GM08714 (cell line): ENCODE data around the gene PRPF6.

ENCODE experiments used
- H3K4me3 ChIP-seq: fragments of 200-500 bp; sonication (Bioruptor generic); 2 replicates; pipeline ENCODE4 v1.5.1; 2014; ENCODE audit warnings: mild to moderate bottlenecking, low read length, inconsistent platforms
- ZNF274 ChIP-seq: IDR thresholded peaks from 2 replicates; pipeline ENCODE4 v1.6.1; 2012; ENCODE audit warnings: mild to moderate bottlenecking, low read depth, low read length

Gene PRPF6

DNA sequence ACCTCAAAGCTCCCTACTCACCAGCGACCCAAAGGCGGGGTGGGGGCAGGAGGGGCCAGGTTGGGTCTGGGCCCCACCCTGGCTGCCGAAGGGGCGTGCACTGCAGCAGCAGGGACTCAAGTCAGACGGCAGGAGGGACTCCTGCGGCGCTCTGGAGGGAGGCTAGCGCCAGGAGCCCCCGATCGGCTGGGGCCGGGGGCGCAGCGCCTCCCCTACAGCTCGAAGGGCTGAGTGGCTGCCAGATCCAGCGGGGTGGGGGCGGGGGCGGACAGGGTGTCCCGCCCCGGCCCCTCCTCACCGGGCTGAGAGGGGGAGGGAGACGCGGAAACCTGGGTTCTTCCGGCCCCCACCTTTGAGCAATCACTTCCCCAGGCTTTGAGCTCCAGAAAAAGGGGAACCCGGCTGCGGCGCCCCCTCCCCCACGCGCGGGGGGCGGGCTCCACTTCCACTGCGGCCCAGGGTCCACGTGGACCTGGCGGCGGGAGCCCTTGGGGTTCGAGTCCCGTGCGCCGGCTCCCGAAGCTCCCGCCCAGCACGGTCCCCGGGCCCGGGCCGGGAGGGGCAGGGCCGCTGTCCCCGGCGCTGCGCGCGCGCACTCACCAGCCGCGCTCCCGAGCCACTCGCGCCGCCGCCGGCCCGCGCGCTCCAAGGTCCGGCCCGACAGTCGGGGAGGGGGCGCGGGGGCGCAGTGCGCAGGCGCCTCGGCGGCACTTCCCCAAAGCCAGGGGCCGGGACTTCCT lies 98.5 kb downstream of the PRPF6 start, which contains the start of gene RGS19:
RGS19 (minus strand) TSS at position 246 of the 740 bp plus-strand sequence. CDS start 2,632 bp downstream, outside the sequence.
- TF ChIP-seq ZNF274, result no peak
- H3K4me3 ChIP-seq, result peak within 1 kb of the TSS; percentile 92

DNA sequence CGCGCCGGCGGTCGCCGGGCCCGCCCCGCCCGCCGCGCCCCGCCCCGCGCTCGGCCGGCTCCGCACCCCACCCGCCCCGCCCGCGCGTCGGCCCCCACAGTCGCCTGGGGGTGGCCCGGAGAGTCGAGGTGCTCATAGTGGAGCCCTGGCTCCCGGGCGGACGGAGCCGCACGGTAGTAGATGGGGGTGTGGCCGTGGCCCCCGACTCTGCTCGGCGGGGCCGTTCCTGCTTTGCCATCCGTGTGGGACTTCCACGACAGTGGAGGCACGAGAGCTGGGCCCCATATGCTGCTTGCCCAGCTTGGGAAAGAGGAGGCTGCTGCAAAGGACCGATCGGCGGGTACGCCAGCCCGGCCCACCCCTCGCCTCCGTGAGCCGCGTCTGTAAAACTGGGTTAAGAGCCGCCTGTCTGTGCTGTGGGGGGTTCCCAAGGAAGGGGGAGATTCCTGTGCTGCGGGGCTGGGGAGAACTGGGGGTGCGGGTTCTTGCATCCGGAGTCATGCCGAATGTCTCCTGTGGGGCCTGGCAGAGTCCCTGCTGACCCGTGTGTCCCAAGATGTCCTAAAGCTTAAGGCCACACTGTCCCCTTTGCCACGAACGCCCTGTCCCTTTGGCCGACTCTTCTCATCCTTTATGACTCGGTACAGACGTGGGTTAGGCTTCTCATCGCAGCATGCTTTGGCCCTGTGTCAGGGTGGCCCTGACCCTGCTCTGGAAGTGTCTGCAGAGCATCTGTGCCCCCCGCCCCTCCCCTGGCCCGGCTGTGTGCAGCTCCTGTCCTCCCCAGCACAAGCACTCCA lies 99.3 kb downstream of the PRPF6 start, which contains the start of gene OPRL1:
OPRL1 (plus strand) TSS at position 70 of the 800 bp plus-strand sequence. CDS start 12,639 bp downstream, outside the sequence.
- TF ChIP-seq ZNF274, result no peak
- H3K4me3 ChIP-seq, result peak within 1 kb of the TSS; percentile 92

DNA sequence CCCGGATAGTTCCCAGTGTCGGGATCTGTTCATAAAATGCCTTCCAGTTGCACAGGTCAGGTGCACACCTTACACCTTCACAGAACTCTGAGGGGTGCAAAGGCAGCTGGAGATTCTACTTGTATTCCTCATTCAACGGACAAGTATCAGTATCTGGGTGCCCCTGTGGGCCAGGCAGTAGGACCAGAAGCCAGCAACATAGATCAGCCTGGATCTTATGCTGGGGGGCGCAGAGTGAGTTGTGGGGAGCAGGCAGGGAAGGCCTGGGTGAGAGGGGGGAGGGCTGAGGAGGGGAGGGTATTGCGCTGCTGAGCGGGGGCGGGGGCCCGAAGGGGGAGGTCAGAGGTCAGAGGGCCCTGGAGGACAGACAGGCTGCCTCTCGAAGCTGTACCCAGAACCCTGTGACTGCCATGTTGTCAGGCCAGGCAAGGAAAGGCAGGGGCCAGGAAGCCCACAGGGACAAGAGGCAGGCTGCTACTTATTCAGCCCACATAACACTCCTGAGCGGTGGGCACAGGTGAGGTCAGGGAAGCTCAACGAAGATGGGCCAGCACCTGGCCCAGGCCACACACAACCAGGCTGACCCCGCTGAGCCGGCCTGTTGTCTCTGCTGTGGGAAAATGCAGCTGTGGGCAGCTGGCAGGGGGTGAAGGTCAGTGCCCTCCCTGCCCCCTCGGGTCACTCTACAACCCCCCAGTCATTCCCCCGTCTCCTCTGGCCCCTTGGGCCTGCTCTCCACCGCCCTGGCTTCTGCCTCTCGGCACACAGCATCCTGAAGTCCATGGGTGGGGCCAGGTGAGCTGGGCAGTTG lies 100.1 kb downstream of the PRPF6 start:
- TF ChIP-seq ZNF274, result no peak
- no peak overlapping the region; the same call in 1 of the 2 replicates for H3K4me3 ChIP-seq

DNA sequence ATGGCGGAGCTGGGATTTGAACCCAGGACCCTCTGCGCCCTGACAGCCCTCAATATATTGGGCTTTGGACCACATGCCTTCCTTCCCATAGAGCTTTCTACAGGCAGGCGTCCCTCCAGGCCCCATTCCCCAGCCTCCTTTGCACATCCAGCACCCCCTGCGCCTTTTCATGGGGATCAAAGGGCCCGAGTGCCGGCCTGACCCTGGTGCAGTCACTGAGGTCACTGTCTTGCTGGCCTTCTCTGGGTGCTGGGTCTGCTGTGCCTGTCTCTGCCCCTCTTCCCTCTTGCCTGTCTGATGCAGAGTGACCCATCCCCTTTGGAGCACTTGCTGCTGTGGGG lies 100.7 kb downstream of the PRPF6 start:
- H3K4me3 ChIP-seq, result no peak overlapping the region
- TF ChIP-seq ZNF274, result no peak

DNA sequence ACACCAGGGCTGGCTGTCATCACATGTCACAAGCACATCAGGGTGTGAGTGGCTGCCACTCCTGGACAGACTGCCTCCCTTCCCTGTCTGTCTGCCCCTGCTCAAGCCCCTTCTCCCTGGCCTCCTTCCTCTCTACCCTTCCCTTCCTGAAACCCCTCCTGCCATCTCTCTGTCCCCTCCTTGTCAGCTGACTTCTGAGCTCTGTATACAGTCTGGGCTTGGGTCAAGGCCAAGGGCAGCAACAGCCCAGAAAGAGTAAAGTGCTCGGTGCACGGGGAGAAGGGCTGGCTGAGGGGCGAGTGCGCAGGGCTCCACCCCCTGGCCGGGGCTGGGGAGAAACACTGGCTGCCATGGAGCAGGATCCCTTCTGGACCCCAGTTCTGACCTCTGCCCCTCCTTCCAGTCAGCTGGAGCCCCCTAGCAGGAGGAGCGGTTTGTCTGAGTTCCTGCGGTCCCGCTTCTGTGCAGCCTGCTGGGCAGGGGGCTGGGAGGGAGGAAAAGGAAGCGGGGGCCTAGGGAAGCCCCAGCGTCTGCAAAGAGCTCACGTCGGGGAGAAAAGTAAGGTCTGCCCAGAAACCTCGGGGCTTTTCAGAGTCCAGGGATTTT lies 101.3 kb downstream of the PRPF6 start:
- H3K4me3 ChIP-seq, result no peak overlapping the region
- no peak for TF ChIP-seq ZNF274
